C4-2B (cell line): ENCODE data around the gene ASCC2.

ENCODE experiments used
- H3K27ac ChIP-seq: fragments of 450-650 bp; 2 replicates; pipeline ENCODE4 v1.5.1; 2017
- ZFX ChIP-seq: fragments of 450-650 bp; IDR thresholded peaks from 2 replicates; pipeline ENCODE4 v1.6.1; 2017
- TF ChIP-seq, protein P1 (sequence below): fragments of 450-650 bp; conservative IDR thresholded peaks from 2 replicates; pipeline ENCODE4 v1.5.1; 2017; ENCODE audit warnings: mild to moderate bottlenecking

The ASCC2 gene

DNA sequence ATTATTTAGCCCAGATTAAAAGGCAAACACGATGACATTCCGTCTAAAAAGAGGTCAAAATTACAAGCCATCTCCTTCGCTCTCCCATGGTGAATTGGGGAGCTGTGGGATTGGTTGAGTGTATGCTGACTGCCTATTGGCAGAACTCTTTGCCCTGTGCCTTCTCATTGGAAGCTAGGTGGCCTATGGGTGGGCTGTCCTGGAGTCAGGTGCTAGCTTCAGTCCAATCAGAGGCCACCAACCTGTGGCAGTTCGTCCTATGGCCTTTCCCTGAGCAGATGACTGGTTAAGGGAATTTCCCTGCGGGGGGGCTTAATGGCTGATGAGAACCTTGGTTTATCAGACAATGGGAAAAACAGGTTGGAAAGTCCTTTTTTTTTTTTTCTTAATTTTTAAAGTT is 41.7 kb upstream of the ASCC2 start:
- TF ChIP-seq, protein P1, sequence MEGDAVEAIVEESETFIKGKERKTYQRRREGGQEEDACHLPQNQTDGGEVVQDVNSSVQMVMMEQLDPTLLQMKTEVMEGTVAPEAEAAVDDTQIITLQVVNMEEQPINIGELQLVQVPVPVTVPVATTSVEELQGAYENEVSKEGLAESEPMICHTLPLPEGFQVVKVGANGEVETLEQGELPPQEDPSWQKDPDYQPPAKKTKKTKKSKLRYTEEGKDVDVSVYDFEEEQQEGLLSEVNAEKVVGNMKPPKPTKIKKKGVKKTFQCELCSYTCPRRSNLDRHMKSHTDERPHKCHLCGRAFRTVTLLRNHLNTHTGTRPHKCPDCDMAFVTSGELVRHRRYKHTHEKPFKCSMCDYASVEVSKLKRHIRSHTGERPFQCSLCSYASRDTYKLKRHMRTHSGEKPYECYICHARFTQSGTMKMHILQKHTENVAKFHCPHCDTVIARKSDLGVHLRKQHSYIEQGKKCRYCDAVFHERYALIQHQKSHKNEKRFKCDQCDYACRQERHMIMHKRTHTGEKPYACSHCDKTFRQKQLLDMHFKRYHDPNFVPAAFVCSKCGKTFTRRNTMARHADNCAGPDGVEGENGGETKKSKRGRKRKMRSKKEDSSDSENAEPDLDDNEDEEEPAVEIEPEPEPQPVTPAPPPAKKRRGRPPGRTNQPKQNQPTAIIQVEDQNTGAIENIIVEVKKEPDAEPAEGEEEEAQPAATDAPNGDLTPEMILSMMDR: no peak
- no peak for TF ChIP-seq ZFX
- no peak overlapping the region for H3K27ac ChIP-seq

DNA sequence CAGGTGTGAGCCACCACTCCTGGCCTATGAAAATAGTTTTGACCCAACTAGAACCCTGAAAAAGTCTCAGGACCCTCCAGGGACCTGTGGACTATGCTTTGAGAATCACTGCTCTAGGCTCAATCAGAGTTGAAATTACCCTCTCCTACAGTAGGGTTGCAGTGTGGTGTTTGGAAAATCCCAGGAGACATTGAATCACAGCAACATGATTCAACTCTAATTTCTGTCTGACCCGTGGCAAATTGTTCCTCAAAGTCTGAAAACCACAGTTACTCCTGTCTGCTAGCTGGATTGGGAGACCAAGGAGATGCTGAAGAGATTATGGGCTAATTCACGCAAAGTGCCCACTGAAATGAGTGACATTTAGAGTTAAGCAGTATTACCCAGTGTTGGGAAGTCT is 39.5 kb upstream of the ASCC2 start:
- no peak overlapping the region for H3K27ac ChIP-seq
- TF ChIP-seq, protein P1: no peak
- no peak for TF ChIP-seq ZFX

DNA sequence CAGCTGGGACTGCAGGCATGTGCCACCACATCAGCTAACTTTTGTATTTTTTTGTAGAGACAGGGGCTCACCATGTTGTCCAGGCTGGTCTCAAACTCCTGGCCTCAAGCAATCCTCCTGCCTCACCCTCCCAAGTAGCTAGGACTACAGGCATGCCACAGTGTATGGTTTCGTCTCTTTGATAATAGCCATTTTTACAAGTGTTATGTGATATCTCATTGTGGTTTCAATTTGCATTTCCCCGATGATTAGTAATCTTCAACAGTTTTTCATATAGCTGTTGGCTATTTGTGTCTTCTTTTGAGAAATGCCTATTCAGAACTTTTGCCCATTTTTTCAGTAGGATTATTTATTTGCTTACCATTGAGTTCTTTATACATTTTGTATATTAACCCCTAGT is 35.9 kb upstream of the ASCC2 start:
- TF ChIP-seq, protein P1: no peak
- no peak for TF ChIP-seq ZFX
- no peak overlapping the region for H3K27ac ChIP-seq

DNA sequence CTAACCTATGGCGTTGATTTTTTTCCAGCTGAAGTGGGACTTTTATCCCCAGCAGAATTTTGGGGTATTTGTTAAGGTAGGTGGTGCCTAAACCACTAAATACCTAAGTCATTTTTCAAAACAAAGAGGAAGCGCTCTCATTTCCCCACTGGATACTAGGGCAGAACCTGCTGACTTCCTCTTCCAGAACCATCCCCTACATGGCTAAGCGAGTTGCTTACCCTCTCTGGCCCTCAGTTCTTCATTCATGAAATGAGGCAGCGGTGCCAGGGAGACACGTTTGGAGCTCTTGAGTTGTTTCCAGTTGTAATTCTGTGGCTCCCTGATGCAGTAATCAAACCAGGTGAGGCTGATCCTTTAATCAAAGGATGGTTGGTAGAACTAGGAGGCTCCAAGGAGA is 34.9 kb upstream of the ASCC2 start:
- TF ChIP-seq, protein P1: no peak
- no peak for TF ChIP-seq ZFX
- no peak overlapping the region for H3K27ac ChIP-seq

DNA sequence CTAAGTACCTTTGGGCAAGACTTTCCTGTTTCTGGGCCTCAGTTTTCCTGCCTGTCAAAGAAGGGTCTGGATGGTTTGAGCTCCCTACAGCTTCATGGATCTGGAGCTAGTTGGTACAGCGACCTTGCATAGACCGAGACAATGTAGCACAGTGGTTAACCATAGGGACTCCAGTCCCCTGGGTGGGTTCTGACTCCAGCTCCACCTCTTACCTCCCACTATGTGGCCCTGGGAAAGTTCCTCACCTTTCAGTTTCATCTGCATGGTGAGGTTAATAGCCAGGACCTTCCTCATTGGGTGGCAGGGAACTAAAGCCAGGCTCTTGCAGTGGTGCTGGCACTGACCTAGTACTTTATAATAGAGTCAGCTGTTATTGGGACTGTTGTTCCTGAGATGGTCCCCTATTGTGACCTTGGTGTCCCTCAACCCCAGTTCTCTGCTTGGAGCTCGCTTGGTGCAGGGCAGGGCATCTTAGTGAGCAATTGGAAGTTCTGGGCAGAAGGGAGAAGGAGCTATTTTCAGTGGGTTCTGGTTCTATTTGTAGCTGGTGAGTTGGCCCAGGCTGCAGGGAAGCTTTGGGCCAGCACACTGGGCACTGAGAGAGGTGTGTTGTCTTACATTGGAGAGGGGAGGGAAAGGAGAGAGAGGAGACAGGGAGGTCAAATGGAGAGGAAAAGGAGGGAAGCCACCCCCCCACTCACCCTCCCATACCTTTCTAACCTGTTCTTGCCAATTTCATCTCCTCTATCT is 34.2 kb upstream of the ASCC2 start:
- H3K27ac ChIP-seq: no peak overlapping the region
- TF ChIP-seq ZFX: no peak
- TF ChIP-seq, protein P1: no peak

DNA sequence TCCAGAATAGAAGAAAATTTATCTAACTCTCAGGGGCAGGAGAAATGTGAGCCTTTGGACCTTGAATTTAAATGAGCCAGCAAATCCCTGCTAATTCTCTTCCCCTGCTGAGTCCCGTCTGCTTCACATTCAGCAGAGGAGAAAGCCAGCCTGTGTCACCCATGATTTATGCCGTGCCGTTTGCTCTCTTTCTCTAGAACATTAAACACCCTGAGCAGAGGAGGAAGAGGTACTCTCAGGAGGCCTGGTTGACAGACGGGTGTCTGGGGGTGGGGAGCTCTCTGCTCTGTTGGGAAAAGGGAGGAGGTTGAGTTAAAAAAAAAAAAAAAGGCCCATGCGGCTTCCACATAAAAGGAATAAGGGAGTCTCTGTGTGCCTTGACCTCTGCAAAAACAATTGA is 33.6 kb upstream of the ASCC2 start:
- TF ChIP-seq, protein P1: no peak
- TF ChIP-seq ZFX: no peak
- no peak overlapping the region for H3K27ac ChIP-seq

DNA sequence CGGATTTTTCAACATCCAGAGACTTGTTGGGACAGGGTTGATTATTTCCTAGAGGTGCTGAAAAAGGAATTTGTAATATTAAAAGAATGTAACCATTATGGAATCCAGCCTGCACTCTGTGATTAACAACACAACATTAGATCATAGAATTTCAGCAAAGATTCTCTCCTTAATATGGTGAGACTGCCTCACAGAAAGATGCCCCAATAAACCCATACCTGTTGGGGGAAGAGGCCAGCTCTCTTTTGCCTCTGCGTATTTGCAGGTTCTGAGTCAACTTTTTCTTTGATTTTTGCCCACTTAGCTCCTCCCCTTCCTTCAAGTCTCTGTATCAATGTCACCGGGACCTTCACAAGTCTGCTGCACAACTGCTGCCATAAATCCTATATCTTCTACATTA is 32.5 kb upstream of the ASCC2 start:
- TF ChIP-seq ZFX: no peak
- H3K27ac ChIP-seq: no peak overlapping the region

DNA sequence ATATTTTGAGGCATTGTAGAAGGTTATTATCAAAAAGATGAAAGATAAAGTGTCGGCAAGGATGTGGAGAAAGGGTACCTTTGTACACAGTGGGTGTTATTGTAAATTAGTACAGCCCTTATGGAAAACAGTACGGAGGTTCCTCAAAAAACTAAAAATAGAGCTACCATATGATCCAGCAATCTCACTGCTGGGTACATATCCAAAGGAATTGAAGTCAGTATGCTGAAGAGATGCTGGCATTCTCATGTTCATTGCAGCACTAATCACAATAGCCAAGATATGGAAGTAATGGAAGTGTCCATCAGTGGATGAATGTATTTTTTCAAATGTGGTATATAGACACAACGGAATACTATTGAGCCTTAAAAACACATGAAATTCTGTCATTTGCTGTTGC is 29.8 kb upstream of the ASCC2 start:
- no peak overlapping the region for H3K27ac ChIP-seq
- TF ChIP-seq ZFX: no peak
- TF ChIP-seq, protein P1: no peak
